Measurements from ENCODE around the gene RCOR2.

Gene RCOR2

DNA sequence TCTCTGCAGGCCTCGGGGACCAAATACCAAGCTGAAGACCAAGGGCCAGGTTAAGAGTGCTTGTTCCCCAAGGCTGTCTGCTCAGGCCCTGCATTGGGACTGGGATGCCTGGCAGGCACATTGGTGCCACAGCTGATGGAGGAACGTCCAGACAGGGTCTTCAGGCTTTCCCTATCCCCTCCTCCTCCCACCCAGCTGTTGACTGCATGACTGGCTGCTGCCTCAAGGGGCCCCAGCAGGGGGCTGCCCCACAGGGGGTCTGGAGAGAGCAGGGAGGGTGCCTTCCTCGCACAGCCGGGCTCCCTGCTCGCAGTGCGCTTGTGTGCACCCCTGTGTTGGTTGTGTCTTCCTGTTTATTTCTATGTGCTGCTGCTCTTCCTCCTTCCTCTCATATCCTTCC is 9.9 kb downstream of the RCOR2 start:
- DNase-seq, result no peak

- DNase-seq, result peak; percentile 60
These were observed 10.4 kb downstream of the RCOR2 start for GRCh38 chr11:63906585-63906984.

DNA sequence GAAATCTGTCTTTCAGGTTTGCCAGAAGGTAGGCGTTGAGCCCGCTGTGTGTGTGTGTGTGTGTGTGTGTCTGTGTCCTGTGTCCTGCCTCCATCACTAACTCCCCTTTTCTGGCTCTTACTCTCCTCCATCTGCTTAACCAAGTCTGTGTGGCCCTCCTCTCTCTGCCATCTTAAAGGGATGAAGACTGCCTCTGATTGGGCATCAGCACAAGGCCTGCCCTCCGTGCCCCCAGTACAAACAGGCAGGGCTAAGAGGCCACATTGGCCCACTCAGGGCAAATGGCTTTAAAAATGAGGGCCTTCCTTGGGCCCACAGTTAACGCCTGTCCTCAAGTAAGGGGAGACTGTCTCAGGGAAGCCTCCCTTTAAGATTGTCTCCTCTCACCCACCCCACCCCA is 10.9 kb downstream of the RCOR2 start:
- no peak for DNase-seq

DNA sequence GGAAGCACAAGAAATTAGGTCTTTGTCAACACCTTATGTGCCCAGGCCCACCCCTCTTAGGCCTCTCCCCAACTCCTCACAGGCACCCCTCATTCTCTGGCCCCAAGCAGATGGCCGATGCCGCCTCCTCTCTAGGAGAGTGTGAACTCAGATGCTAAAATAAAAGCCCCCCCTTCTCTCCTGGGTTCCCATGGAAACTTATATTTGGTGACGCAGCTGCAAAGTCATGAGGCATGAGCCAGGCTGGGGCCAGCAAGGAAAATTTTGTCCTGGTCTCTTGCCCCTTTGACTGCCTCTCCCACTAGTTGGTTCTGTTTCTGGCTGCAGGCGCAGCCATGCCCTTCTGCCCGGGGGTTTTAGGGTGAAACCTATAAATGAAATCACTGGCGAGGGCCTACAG is 11.8 kb downstream of the RCOR2 start:
- no peak for DNase-seq

DNA sequence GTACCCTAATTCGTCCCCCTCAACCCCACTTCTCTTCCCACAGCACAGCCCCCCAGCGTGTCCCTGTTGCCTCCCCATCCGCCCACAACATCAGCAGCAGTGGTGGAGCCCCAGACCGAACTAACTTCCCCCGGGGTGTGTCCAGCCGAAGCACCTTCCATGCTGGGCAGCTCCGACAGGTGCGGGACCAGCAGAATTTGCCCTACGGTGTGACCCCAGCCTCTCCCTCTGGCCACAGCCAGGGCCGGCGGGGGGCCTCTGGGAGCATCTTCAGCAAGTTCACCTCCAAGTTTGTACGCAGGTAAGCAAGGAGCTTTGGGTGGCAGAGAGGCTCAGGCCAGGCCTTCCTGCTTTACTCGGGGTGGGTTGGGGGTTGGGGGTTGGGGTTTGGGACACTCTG is 12.2 kb downstream of the RCOR2 start:
- DNase-seq, result no peak

GRCh38 chr11:63903884-63904283 is 13.1 kb downstream of the RCOR2 start:
- DNase-seq, result no peak

DNA sequence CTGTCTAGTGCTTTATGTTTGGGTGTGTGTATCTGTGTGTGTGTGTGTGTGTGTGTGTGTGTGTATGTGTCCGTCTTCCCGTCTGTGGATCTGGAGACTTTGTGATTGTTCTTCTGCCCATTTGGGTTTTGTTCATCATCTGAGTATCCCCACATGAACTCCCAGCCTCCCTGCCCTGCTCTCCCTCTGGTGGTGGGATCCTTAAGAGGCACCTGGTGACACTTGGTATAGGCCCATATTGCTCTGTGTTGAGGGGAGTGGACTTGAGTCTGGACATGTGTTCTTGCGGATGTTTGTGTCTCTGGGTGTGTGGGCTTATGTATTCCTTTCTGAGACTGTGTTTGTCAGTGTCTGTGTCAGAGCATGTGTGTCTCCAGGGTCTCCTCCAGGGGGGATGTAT is 15.3 kb downstream of the RCOR2 start:
- DNase-seq, result no peak

- no peak for DNase-seq
These were observed 19.4 kb downstream of the RCOR2 start for GRCh38 chr11:63897459-63898146.

DNA sequence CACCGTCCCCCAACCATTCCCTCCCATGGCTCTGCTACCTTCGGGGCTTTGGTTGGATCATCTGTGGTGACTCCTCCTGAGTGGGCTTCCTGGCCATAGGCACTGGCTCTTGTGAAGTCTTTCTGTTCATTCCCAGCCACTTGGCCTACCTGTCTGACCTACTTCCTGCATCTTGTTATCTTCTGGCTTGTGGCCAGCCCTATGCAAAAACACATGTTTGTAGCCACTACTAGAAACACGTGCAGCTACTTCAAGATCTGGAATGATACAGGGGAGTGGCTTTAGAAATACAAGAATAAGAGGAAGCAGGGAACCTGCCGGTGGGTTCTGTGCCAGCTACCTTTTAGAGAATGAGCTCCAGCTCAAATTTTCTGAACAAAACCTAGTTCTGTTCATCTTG is 20.9 kb downstream of the RCOR2 start:
- no peak for DNase-seq

DNA sequence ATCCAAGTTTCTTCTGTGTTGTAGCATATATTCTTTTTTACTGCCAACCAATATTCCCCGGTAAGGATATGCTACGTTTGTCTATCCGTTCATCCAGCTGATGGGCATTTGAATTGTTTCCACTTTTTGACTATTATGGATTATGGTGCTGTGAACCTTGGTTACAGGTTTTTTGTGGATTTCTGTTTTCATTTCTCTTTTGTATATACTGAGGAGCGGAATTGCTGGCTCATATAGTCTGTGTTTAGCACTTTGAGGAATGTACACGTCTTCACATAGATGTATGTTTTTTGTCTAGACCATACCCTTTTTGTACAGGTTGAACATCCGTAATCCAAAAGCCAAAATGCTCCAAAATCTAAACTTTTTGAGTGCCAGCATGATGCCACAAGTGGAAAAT is 23.6 kb downstream of the RCOR2 start:
- no peak for DNase-seq

DNA sequence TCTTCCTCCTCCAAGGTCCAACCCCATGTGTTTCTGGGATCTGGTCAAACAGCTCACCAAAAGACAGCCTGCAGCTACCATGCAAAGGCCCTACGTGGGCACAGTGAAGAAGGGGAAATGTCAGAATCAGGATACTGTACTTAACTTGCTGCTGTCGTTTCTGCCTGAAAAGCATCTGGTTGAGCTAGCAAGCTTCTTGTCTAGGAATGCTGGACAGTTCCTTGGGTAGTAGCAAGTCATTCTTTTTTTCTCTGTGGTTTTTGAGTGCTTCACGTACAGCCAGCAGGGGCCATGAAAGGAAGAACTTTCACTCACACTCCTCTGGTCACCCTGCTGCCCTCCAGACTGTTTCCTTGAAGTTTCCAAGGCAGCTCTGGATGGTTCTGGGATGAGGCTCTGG is 24.7 kb downstream of the RCOR2 start:
- DNase-seq, result no peak

DNA sequence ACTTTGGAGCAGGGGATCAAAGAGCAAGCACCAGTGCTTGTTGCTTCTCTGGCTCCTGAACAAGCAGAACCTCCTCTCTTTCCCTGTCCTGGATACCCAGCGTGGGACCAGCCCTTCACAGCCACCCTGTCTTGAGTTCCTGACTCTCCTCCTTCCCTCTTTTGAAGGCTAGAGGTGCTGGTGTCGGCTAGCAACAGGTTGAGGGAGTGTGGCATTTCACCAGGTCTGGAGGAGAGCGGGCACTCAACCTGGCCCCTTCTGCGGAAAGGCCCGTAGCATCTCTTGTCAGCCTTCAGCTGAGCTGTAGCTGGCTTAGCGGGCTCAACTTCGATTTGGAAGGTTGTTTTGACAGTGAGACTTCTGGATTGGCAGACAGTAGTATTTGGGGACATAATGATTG is 26.6 kb downstream of the RCOR2 start:
- no peak for DNase-seq

DNA sequence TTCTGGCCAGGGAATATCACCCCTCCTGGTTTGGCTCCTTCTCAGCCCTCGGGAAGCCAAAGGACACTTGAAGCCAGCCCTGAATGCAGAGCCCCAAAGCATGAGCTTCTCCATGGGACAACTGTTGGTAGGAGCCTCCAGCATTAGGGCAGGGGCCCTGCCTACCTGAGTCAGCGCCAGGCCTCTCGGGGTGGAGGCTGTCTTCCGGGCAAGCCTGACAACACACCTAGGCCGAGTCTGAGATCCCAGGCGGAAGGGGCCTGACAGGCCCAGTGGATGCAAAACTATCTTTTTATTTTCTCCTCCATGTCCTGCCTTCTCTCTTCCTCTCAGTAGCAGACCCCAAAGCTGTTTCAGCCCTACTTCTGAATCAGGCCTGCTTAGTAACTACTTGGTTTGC is 27.6 kb downstream of the RCOR2 start:
- DNase-seq, result no peak

- DNase-seq, result peak; percentile 51
These were observed 28.5 kb downstream of the RCOR2 start for GRCh38 chr11:63888170-63889086.

DNA sequence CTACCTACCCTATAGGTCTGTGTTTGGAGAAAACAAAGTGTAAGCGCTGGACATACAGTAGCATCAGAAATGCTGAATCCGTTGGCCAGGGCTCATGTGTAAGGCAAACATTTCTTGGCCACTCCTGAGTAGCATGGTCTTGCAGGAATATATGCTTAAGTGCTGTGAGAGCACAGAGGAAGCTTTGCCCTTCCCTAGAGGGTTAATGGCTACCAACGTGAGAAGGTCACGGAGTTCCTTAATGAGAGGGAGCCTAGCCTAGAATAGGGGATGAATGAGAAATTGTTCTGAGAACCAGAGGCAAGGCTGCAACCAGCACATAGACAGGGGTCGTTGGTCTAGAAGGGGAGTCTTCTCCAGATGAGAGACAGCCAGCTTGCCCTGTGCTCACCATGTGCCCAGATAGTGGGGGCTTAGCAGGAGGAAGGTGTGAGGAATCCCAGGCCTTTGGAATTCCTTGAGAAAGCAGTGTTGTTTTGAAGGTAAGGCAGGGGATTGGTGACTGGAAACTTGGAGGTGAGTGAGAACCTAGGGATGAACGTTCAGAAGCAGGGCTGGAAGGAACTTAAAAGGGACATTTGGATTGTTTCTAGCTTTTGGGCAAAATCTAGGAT is 29.5 kb downstream of the RCOR2 start:
- DNase-seq, result no peak

- DNase-seq, result no peak
These were observed 32.6 kb downstream of the RCOR2 start for GRCh38 chr11:63884196-63884932.

DNA sequence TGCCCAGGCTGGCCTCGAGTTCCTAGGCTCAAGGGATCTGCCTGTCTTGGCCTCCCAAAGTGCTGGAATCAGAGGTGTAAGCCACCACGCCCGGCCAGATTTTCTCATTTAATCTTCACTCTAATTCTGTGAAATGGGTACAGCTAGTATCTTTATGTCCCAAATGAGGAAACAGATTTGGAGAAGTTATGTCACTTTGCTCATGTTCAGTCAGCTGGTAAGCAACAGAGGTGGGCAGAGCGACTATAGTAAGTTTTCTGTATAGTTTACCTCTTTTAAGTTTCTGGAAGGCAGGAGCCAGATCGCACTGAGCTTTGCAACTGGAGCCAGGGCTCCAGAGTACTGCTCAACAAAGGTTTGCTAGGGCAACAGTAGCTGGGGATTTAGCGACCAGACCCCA is 33.2 kb downstream of the RCOR2 start:
- DNase-seq, result no peak

GRCh38 chr11:63882555-63883242 is 34.3 kb downstream of the RCOR2 start:
- no peak for DNase-seq

- no peak for DNase-seq
These were observed 36.6 kb downstream of the RCOR2 start for GRCh38 chr11:63880403-63880790.

DNA sequence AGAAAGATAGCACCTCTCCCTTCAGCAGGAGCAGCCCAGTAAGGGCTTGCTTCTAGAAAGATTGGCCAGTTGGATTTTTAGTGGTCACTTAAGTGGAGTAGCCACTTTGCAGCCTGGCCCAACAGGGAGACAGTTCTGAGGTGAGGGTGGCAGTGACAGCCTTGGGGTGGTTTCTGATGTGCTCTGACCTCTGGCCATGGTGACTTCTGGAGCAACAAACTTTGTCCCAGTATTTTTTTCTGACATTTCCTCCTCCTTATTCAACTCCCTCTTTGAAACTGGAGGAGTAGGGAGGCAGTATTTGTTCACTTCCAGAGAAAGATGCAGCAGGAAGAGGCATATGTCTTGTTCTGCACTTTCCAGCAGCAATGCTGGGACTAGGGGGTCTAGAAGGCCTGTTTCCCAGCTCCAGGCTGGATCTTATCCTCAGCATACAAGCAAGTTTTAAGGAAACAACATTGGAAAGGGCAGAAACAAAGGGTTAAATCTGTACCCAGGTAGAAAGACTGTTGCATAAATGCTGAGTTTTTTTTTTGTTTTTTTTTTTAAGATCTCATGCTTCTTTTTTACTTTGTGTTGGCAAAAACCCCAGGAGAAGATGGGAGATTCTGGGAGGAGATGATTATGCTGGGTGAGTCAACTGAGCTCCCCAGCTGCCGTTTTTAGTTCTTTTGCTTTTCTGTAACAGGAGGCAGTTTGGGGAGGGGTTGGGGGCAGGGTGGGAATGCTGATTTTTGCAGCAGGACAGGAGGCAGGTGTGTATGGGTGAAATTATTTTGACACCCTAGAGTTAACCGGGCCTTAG is 37.2 kb downstream of the RCOR2 start:
- no peak for DNase-seq

DNA sequence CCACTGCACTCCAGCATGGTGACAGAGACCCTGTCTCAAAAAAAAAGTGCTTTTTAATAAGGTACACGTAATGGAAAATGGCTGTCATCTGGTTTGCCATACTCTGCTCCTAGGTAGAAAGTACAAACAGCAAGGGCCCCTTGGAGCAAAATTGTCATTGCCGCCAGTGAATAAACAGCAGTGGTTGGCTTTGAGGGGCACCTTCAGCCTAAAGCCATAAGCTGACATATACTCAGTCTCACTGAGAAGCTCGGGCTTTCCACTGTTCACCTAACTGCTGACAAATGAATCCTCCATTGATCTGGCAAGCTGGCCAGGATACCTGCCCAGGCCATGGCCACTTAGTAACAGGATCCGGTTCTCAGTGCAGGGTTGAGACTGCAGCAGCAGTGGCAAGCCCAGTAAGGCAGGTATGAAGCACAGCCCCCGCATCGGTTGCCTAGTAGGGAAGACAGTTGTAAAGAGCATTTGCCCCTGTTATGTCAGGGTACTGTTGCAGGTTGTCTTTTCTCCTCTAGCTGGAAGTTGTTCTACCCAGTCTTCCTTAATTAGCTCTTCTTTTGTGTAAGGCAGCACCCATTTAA is 39.2 kb downstream of the RCOR2 start:
- no peak for DNase-seq

Data from activated naive CD4-positive, alpha-beta T cell treated with anti-CD3 and anti-CD28 coated beads, Interleukin-2, amount 50 U/mL, for 16 hours (primary cell).